ENCODE results near the gene PCK2.

- no peak for TF ChIP-seq CTCF (IDR thresholded peaks at IDR 0.05)
- TF ChIP-seq POLR2A (IDR thresholded peaks at IDR 0.05), result no peak
These were observed 51.8 kb downstream of the PCK2 start for GRCh38 chr14:24145690-24146452.
